OCI-M1 (cell line): ENCODE measurements around the gene CTBP1.
"Not testable (repeated sequence)": the region's sequence is repeated elsewhere in the genome, so short reads cannot be mapped to it uniquely, and the experiment has no call there.

Source experiments
- DNase-seq: peaks from one replicate; lab custom pipeline; 2025; lab: John Stamatoyannopoulos, UW

Gene CTBP1

GRCh38 chr4:1248245-1249147, at the start of gene CTBP1:
TSS of gene CTBP1 (minus strand) at chr4:1249130. CDS start at chr4:1241331, 7,799 bp downstream.
- peak; percentile 85 for DNase-seq

- no peak for DNase-seq
These were observed 49.5 kb upstream of the CTBP1 start for GRCh38 chr4:1298461-1298860.

- DNase-seq: no peak
These were observed 48.8 kb upstream of the CTBP1 start for GRCh38 chr4:1297456-1298325.

- DNase-seq: no peak
These were observed 48.1 kb upstream of the CTBP1 start for GRCh38 chr4:1297023-1297395.

- no peak for DNase-seq
These were observed 47.5 kb upstream of the CTBP1 start for GRCh38 chr4:1296324-1297022.

GRCh38 chr4:1295405-1296055, 46.6 kb upstream of the CTBP1 start:
- DNase-seq: no peak

GRCh38 chr4:1294891-1295290, 46.0 kb upstream of the CTBP1 start:
- DNase-seq: no peak

- no peak for DNase-seq
These were observed 45.5 kb upstream of the CTBP1 start for GRCh38 chr4:1294424-1294823.

- no peak for DNase-seq
These were observed 45.1 kb upstream of the CTBP1 start for GRCh38 chr4:1293991-1294390.

- no peak for DNase-seq
These were observed 44.6 kb upstream of the CTBP1 start for GRCh38 chr4:1293531-1293941.

GRCh38 chr4:1292703-1293011, 43.7 kb upstream of the CTBP1 start:
- DNase-seq: not testable (repeated sequence)

- no peak for DNase-seq
These were observed 43.2 kb upstream of the CTBP1 start for GRCh38 chr4:1291996-1292702.

GRCh38 chr4:1291091-1291490, 42.2 kb upstream of the CTBP1 start:
- no peak for DNase-seq

- peak; percentile 27 for DNase-seq
These were observed 41.4 kb upstream of the CTBP1 start for GRCh38 chr4:1290165-1290977.

- DNase-seq: peak; percentile 98
These were observed 40.6 kb upstream of the CTBP1 start, which contains the start of gene MAEA for GRCh38 chr4:1289207-1290164. TSS of gene MAEA (plus strand) at chr4:1289891. CDS start at chr4:1289914, 23 bp downstream.

- no peak for DNase-seq
These were observed 39.9 kb upstream of the CTBP1 start for GRCh38 chr4:1288786-1289185.

- peak; percentile 55 for DNase-seq
These were observed 37.0 kb upstream of the CTBP1 start for GRCh38 chr4:1285790-1286553.

- DNase-seq: no peak
These were observed 36.3 kb upstream of the CTBP1 start for GRCh38 chr4:1285151-1285789.
